Activated naive CD8-positive, alpha-beta T cell (primary cell): ENCODE results near the gene TBC1D23.
A peak's percentile ranks its signal among the peaks of the same experiment; 100 is the strongest.
"Not testable (repeated sequence)": the region's sequence is repeated elsewhere in the genome, so short reads cannot be mapped to it uniquely, and the experiment has no call there.

Experiments
- H3K27ac Mint-ChIP-seq: one replicate; pipeline ENCODE4 v1.8.0; 2021; ENCODE audit warnings: mixed read lengths
- H3K27me3 Mint-ChIP-seq: one replicate; pipeline ENCODE4 v1.8.0; 2021; ENCODE audit warnings: mixed read lengths
- H3K36me3 Mint-ChIP-seq: one replicate; pipeline ENCODE4 v1.8.0; 2021; ENCODE audit warnings: mixed read lengths
- H3K4me1 Mint-ChIP-seq: one replicate; pipeline ENCODE4 v1.8.0; 2021; ENCODE audit warnings: low read depth, mixed read lengths
- H3K4me3 Mint-ChIP-seq: one replicate; pipeline ENCODE4 v1.8.0; 2021; ENCODE audit warnings: mild to moderate bottlenecking, mixed read lengths
- H3K9me3 Mint-ChIP-seq: one replicate; pipeline ENCODE4 v1.8.0; 2021; ENCODE audit warnings: low read depth, mixed read lengths

TBC1D23 gene

DNA sequence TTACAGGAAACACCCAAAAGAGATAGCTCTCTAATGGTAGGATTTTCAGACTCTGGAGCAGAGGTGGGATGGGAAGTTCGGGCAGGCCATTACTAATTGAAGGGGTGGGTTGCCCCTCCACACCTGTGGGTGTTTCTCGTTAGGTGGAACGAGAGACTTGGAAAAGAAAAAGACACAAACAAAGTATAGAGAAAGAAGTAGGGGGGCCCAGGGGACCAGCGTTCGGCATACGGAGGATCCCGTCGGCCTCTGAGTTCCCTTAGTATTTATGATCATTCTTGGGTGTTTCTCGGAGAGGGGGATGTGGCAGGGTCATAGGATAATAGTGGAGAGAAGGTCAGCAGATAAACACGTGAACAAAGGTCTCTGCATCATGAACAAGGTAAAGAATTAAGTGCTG is 75.4 kb downstream of the TBC1D23 start:
- Mint-ChIP-seq H3K4me1 (peaks cover 20% of the 10 kb centered on the region), H3K36me3 (peaks cover 11% of the 10 kb centered on the region), H3K27ac (peak overlapping the region; percentile 38), H3K4me3 (peak overlapping the region; percentile 96)
- not testable (repeated sequence) for H3K9me3 Mint-ChIP-seq, H3K27me3 Mint-ChIP-seq

DNA sequence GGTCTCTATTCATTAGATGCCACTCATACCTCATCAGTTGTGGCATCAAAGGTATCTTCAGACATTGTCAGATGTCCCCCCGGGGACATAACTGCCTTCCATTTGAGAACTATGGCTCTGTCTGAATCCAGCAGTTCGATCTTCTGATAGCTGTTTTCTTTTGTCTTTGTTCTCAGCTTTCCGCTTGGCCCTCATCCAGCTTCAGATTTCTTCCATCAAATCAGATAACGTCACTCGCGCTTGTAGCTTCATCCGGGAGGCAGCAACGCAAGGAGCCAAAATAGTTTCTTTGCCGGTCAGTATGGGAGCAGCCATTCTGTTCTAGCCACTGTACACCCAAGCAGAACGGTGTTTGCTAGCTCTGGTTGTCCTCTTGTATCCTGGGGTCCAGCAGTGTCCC is 78.1 kb downstream of the TBC1D23 start:
- Mint-ChIP-seq H3K4me1 (peaks cover 36% of the 10 kb centered on the region), H3K27ac (no peak overlapping the region), H3K36me3 (peaks cover 20% of the 10 kb centered on the region)

DNA sequence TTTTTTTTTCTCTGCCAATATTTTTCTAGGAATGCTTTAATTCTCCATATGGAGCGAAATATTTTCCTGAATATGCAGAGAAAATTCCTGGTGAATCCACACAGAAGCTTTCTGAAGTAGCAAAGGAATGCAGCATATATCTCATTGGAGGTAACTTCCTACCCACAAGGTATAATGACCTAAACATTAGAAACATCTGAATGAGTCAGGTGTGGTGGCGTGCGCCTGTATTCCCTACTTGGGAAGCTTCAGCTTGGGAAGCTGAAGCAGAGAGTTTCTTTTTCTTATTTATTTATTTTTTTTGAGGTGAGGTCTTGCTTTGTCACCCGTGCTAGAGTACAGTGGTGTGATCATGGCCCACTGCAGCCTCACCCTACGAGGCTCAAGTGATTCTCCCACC is 79.0 kb downstream of the TBC1D23 start:
- Mint-ChIP-seq H3K36me3 (peaks cover 23% of the 10 kb centered on the region), H3K27ac (no peak overlapping the region), H3K4me1 (peaks cover 36% of the 10 kb centered on the region), H3K27me3 (no peaks in the 10 kb centered on the region), H3K4me3 (no peak overlapping the region), H3K9me3 (no peaks in the 10 kb centered on the region)

More for the DNA sequence above, 78.1 kb downstream of the TBC1D23 start:
- no peak overlapping the region for H3K4me3 Mint-ChIP-seq
- no peaks in the 10 kb centered on the region for H3K9me3 Mint-ChIP-seq
- H3K27me3 Mint-ChIP-seq = no peaks in the 10 kb centered on the region

DNA sequence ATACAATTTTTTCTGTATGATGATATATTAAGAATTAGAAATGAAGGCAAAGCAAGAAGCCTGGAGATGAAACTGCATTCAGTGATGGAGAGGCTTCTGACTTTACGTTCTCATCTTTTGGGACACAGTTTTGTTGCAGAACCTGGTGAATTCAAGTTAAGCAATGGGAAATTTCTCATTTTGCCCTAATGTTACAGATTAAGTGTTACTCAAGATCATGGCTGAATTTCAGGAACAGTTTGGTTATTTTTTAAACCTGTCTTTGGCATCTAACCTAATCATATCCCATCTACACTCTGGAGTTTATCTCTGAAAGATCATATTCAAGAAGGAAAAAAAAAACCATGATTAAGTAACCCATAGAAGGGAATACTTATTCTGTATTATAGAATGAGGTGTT is 79.7 kb downstream of the TBC1D23 start:
- peaks cover 26% of the 10 kb centered on the region for H3K36me3 Mint-ChIP-seq
- no peak overlapping the region for H3K4me3 Mint-ChIP-seq
- no peaks in the 10 kb centered on the region for H3K9me3 Mint-ChIP-seq
- no peaks in the 10 kb centered on the region for H3K27me3 Mint-ChIP-seq
- H3K4me1 Mint-ChIP-seq = peaks cover 30% of the 10 kb centered on the region
- no peak overlapping the region for H3K27ac Mint-ChIP-seq

DNA sequence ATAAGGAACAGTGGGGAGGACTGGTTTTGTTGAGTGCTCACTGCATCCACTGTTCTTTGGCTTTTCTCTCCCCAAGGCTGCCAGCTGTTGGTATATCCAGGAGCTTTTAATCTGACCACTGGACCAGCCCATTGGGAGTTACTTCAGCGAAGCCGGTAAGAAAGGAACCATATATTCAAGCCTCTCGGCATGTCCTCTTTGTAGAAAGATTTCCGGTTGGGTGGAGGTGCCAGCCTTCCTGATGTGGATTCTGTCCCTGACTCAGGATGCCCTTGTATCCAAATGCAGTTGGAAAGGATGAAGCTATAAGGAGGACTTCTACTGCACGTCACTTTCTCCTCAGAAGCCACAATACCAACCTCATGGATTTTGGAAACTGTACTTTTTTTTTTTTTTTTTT is 87.9 kb downstream of the TBC1D23 start:
- Mint-ChIP-seq H3K27ac (no peak overlapping the region), H3K27me3 (no peaks in the 10 kb centered on the region), H3K9me3 (no peaks in the 10 kb centered on the region), H3K36me3 (peaks cover 27% of the 10 kb centered on the region), H3K4me1 (peaks cover 5% of the 10 kb centered on the region), H3K4me3 (no peak overlapping the region)

DNA sequence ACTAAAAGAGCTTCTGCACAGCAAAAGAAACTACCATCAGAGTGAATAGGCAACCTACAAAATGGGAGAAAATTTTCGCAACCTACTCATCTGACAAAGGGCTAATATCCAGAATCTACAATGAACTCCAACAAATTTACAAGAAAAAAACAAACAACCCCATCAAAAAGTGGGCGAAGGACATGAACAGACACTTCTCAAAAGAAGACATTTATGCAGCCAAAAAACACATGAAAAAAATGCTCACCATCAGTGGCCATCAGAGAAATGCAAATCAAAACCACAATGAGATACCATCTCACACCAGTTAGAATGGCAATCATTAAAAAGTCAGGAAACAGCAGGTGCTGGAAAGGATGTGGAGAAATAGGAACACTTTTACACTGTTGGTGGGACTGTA is 91.0 kb downstream of the TBC1D23 start:
- H3K36me3 Mint-ChIP-seq = peaks cover 18% of the 10 kb centered on the region
- not testable (repeated sequence) for H3K9me3 Mint-ChIP-seq, H3K27ac Mint-ChIP-seq, H3K4me1 Mint-ChIP-seq, H3K4me3 Mint-ChIP-seq, H3K27me3 Mint-ChIP-seq

DNA sequence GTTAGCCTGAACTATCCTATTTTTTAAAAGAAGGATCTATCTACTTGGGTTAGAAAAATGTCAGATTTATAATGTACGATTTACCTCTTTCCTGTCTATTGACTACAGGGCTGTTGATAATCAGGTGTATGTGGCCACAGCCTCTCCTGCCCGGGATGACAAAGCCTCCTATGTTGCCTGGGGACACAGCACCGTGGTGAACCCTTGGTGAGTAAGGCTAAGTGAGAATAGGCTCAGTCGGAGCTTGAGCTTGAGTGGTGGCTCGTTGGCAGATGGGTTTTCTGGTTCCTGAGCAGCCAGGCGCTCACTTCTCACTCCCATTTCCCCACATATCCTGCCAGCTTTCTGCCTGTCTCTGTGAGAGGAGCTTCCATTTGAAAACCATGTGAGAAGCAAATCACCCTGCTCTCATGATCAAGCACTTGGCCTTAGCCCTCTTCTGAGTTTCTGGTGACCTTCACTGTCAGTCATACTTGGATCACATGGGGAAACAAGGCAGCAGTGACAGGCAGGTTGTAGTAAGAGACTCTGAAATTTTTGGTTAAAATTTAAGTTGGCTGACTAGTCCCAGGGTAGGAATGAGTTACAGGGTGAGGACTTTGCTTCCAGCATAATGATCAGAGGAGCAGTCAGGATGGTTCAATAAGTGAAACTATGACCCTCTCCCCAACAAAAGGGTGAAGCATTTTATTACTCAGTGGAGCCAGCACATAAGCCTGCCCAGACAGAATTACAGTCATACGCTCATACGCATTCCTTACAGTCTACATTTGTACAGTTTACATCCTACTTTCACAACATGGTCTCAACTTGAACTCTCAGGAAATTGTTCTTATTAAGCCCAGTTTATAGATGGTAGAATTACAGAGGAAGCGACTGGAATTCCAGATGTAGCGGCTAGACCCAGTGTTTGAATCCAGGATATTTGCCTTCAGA is 91.8 kb downstream of the TBC1D23 start:
- H3K27me3 Mint-ChIP-seq = no peaks in the 10 kb centered on the region
- no peak overlapping the region for H3K4me3 Mint-ChIP-seq
- peaks cover 18% of the 10 kb centered on the region for H3K36me3 Mint-ChIP-seq
- no peaks in the 10 kb centered on the region for H3K9me3 Mint-ChIP-seq
- no peaks in the 10 kb centered on the region for H3K4me1 Mint-ChIP-seq
- no peak overlapping the region for H3K27ac Mint-ChIP-seq

DNA sequence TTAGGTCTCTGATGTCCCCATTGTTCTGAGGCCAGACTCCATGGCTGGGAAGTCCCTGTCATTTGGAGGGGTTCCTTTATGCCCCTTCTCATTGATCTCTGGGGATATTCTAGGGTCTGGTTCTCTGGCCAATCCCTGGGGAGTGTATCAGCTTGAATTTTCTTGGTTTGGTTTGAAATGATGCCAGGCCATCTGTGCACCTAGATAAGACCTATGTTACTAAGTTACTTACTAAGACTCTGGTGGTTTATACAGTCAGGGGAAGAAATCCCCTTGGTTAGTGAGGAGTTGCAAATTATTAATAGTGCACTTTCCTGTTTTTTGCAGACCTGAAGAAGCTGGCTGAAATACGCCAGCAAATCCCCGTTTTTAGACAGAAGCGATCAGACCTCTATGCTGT is 94.1 kb downstream of the TBC1D23 start:
- no peaks in the 10 kb centered on the region for H3K27me3 Mint-ChIP-seq
- H3K4me1 Mint-ChIP-seq = no peaks in the 10 kb centered on the region
- H3K36me3 Mint-ChIP-seq = peaks cover 18% of the 10 kb centered on the region
- no peak overlapping the region for H3K27ac Mint-ChIP-seq
- H3K9me3 Mint-ChIP-seq = no peaks in the 10 kb centered on the region
- H3K4me3 Mint-ChIP-seq = no peak overlapping the region

DNA sequence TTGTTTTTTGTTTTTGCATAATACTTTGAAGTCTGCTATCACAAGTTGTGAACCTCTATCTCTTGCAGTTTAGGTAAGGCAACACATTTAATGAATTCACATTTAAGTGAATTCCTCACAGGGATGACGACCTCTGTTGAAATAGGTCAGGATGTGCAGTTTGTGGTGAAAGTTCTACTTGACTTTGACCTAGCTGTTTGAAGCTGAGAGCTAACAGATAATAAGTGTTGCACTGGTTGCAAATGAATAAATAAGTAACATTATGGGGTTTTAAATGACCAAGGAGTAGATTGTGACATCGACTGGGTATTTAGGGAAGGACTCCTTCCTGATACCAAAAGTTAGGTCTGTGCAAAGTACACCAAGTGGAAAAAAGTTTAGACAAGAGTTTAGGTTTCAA is 97.6 kb downstream of the TBC1D23 start:
- Mint-ChIP-seq H3K36me3 (peaks cover 19% of the 10 kb centered on the region), H3K27ac (peak overlapping the region; percentile 19), H3K27me3 (no peaks in the 10 kb centered on the region)

DNA sequence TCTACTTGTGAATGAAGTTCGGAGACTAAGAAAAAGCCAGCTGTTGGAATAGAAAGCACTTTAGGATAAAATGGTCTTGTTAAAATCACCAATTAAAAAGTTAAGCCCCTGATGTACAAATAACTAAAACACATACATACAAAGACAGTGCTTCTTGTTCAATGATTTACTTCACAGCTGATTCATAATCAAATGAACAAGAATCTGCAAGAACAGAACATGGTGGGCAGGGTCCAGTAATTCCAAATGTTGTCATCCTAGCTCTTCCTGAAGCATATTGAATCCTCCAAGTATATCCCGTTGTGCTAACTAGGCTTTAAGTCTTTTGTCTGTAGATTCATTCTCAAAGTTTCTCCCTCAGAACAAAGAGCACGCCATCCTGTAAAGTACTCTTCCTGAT is 98.2 kb downstream of the TBC1D23 start:
- Mint-ChIP-seq H3K9me3 (no peaks in the 10 kb centered on the region), H3K27ac (peak overlapping the region; percentile 34), H3K36me3 (peaks cover 20% of the 10 kb centered on the region), H3K4me1 (no peaks in the 10 kb centered on the region), H3K27me3 (no peaks in the 10 kb centered on the region), H3K4me3 (no peak overlapping the region)

More for the DNA sequence above, 97.6 kb downstream of the TBC1D23 start:
- Mint-ChIP-seq H3K9me3 (no peaks in the 10 kb centered on the region), H3K4me1 (no peaks in the 10 kb centered on the region), H3K4me3 (no peak overlapping the region)

DNA sequence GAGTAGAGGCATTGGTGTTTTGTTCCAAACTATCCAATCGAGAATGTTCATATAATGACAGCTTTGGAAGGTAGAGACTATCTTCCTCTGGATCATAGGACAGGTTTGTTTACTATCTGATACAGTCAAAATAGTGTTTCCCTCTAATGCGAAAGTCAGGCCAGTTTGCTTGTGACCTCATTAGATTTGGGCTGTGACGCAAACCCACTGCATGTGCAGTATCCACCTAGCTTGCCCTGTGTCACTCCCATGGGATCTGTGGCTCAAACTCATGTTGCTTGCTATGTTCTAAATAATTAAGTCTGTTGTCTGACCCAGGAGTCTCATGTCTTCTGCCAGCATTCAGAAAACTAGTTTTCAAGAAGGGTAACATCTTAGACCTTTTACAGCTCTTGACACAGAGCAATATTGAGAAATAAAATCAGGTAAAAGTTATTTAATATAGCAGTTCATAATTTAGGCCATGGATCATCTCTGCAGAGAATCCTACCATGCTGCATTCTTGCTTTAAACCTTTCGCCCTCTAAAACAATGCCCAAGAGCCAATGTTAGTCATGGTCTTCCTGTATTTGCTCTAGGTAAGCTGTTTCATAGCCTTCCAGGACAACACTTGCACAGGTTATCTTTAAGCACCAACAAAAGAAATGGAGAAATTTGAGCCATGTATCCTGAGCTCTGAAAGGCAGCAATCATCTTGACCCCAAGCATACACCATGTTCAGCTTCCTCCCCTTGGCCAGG is 100.1 kb downstream of the TBC1D23 start:
- Mint-ChIP-seq H3K4me1 (no peaks in the 10 kb centered on the region), H3K4me3 (no peak overlapping the region), H3K27me3 (no peaks in the 10 kb centered on the region), H3K36me3 (peaks cover 26% of the 10 kb centered on the region), H3K27ac (peak overlapping the region; percentile 11), H3K9me3 (no peaks in the 10 kb centered on the region)

DNA sequence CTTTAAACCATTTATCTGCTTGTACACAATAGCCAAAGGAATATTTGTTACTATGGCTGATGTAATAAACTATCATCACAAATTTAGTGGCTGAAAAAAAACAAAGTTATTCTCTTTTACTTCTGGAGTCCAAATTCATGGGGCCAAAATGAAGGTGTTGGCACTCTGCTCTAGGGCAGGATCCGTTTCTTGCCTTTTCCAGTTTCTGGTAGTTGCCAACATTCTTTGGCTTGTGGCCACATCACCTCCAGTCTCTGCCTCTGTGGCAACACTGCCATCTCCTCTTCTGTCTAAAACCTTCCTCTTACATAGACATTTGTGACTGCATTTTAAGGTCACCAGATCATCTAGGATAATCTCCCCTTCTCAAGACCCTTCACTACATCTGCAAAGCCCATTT is 101.1 kb downstream of the TBC1D23 start:
- Mint-ChIP-seq H3K36me3 (peaks cover 28% of the 10 kb centered on the region), H3K27me3 (no peaks in the 10 kb centered on the region), H3K27ac (no peak overlapping the region), H3K9me3 (no peaks in the 10 kb centered on the region), H3K4me3 (no peak overlapping the region), H3K4me1 (no peaks in the 10 kb centered on the region)

DNA sequence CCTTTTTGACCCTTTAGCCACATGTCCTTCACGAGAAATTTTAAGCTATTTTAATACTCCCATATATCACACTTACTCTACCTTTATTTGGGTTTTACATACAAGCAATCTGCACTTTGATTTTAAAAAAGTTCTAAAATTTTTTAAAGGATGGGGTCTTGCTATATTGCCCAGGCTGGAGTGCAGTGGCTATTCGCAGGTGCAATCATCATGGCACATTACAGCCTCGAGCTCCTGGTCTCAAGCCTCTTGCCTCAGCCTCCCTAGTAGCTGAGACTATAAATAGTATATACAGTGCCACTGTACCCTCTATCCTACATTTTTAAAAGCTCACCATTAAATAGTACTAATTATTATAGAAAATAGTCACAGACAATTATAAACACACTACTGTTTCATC is 103.6 kb downstream of the TBC1D23 start:
- Mint-ChIP-seq H3K27ac (no peak overlapping the region), H3K4me1 (no peaks in the 10 kb centered on the region), H3K36me3 (peaks cover 29% of the 10 kb centered on the region), H3K9me3 (no peaks in the 10 kb centered on the region), H3K27me3 (no peaks in the 10 kb centered on the region), H3K4me3 (no peak overlapping the region)

DNA sequence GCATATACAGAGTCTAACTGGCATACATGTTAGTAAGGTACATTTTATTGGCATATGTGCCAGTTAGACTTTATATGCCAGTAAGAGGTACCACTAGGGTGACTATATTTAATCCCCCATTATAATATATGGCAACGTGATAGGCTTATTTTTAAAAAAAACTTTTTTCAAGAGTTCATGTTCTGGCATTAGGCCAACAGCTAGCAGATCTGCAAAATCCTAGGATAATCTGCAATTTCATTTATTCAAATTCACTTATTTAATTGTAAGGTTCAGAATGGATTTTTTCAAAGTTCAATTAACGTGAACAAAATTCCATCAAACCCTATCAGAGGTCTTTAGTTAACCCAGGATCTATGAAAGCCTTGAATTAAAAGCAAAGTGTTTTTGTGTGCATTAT is 105.6 kb downstream of the TBC1D23 start:
- no peak overlapping the region for H3K27ac Mint-ChIP-seq
- no peaks in the 10 kb centered on the region for H3K9me3 Mint-ChIP-seq
- H3K4me3 Mint-ChIP-seq = no peak overlapping the region
- no peaks in the 10 kb centered on the region for H3K27me3 Mint-ChIP-seq
- no peaks in the 10 kb centered on the region for H3K4me1 Mint-ChIP-seq
- peaks cover 23% of the 10 kb centered on the region for H3K36me3 Mint-ChIP-seq

DNA sequence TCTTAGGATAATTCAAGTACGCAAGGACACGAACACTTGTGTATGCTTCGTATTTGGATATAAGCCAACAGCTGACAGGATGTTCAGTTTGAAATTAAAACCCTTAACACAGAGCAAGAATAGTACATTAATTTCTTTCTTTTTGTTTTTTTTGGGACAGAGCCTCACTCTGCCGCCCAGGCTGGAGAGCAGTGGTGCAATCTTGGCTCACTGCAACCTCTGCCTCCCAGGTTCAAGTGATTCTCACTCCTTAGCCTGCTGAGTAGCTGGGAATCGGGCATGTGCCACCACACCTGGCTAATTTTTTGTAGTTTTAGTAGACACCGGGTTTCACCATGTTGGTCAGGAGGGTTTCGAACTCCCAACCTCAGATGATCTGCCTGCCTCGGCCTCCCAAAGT is 107.6 kb downstream of the TBC1D23 start:
- Mint-ChIP-seq H3K4me3 (no peak overlapping the region), H3K27ac (no peak overlapping the region), H3K4me1 (no peaks in the 10 kb centered on the region), H3K9me3 (no peaks in the 10 kb centered on the region), H3K27me3 (no peaks in the 10 kb centered on the region), H3K36me3 (peaks cover 16% of the 10 kb centered on the region)
